Measurements from ENCODE around the gene DKKL1.
"Not testable (repeated sequence)": the region's sequence is repeated elsewhere in the genome, so short reads cannot be mapped to it uniquely, and the experiment has no call there.

DKKL1 gene

GRCh38 chr19:49363268-49364082, at the start of gene DKKL1:
Gene DKKL1, plus strand, starts transcription at chr19:49363877. Its CDS starts 122 bp downstream, at chr19:49363999.
- Histone ChIP-seq H3K9me3 (ENCODE audit: control insufficient read depth in 1 of 2, low read length in 2 of 2) (no peaks in the 10 kb centered on the region), H3K36me3 (ENCODE audit: control insufficient read depth in 1 of 2, insufficient read depth in 2 of 2, low read length in 2 of 2) (peaks cover 0 to 4% of the 10 kb centered on the region in 2 donors), H3K27ac (ENCODE audit: low read length) (peak within 1 kb of the TSS; percentile 58), H3K4me1 (ENCODE audit: control insufficient read depth in 1 of 2, insufficient read depth in 2 of 2, low read length in 2 of 2) (peaks cover 0 to 13% of the 10 kb centered on the region in 2 donors), H3K4me3 (ENCODE audit: low read depth in 1 of 2, low read length in 2 of 2) (peak within 1 kb of the TSS; percentile 70 to 80), H3K27me3 (ENCODE audit: low read depth, low read length) (no peaks in the 10 kb centered on the region)

DNA sequence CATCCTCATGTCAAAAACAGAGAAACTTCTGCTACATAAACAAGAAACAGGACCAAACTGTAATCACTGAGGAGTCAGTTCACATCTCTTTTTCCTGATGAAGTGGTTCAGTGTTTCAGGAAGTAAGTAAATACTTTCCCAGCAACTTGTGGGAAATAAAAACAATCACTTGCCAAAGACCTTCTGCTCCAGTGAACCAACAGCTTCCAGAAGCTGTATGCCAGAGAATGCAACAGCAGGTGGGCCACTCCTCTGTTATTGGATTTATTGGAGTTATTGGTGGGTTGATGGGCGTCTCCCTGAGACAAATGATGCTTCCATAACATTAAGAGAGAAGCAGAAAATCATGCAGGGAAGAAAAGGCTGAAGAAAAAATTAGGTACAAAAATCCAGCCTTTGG, 48.6 kb upstream of the DKKL1 start:
- no peak overlapping the region for H3K27ac ChIP-seq (ENCODE audit: low read length)
- peaks cover 9% of the 10 kb centered on the region in 2 donors for H3K9me3 ChIP-seq (ENCODE audit: control insufficient read depth in 1 of 2, low read length in 2 of 2)
- peaks cover 0 to 13% of the 10 kb centered on the region in 2 donors for H3K36me3 ChIP-seq (ENCODE audit: control insufficient read depth in 1 of 2, insufficient read depth in 2 of 2, low read length in 2 of 2)
- peaks cover 0 to 3% of the 10 kb centered on the region in 2 donors for H3K4me1 ChIP-seq (ENCODE audit: control insufficient read depth in 1 of 2, insufficient read depth in 2 of 2, low read length in 2 of 2)
- no peaks in the 10 kb centered on the region for H3K27me3 ChIP-seq (ENCODE audit: low read depth, low read length)
- H3K4me3 ChIP-seq (ENCODE audit: low read depth in 1 of 2, low read length in 2 of 2), result no peak overlapping the region

DNA sequence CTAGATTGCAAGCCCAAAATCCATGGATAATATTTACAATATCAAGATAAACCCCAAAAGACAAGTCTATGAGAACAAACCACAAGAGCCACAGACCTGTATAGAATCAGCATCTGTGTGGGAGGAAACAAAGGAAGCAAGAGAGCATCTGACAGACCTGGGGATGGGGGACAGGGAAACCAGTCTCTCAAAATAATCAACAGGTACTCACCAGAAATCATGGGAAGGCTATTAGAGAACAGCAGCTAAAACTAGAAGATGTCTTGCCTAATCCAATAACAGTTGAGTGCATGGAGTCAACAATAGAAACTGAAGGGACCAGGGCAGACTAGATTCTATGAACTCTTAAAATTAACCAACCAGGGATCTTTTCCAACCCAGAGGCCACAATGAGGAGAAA, 47.4 kb upstream of the DKKL1 start:
- H3K4me1 ChIP-seq (ENCODE audit: control insufficient read depth in 1 of 2, insufficient read depth in 2 of 2, low read length in 2 of 2), result peaks cover 0 to 3% of the 10 kb centered on the region in 2 donors
- peaks cover 0 to 3% of the 10 kb centered on the region in 2 donors for H3K36me3 ChIP-seq (ENCODE audit: control insufficient read depth in 1 of 2, insufficient read depth in 2 of 2, low read length in 2 of 2)
- H3K4me3 ChIP-seq (ENCODE audit: low read depth in 1 of 2, low read length in 2 of 2), result no peak overlapping the region
- H3K9me3 ChIP-seq (ENCODE audit: control insufficient read depth in 1 of 2, low read length in 2 of 2), result peaks cover 9 to 19% of the 10 kb centered on the region in 2 donors
- no peak overlapping the region for H3K27ac ChIP-seq (ENCODE audit: low read length)
- no peaks in the 10 kb centered on the region for H3K27me3 ChIP-seq (ENCODE audit: low read depth, low read length)

DNA sequence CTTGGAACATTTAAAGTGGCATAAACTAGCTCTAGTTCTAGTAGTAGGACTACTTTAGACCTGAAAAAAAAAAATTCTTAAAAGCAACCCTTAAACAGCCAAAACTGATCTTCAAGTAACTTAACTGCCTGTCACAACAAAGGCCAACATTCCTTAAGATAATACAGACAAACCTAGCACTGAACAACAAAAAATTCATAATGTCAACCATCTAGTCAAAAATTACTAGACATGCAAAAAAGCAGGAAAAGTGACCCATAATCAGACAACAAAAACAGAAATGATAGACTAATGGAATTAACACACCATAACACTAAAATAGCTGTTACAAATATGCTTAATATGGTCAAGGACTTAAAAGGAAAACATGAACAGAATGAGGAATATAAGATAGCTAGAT, 45.4 kb upstream of the DKKL1 start:
- Histone ChIP-seq H3K27ac (ENCODE audit: low read length) (no peak overlapping the region), H3K9me3 (ENCODE audit: control insufficient read depth in 1 of 2, low read length in 2 of 2) (peaks cover 9 to 24% of the 10 kb centered on the region in 2 donors), H3K36me3 (ENCODE audit: control insufficient read depth in 1 of 2, insufficient read depth in 2 of 2, low read length in 2 of 2) (peaks cover 0 to 7% of the 10 kb centered on the region in 2 donors), H3K4me3 (ENCODE audit: low read depth in 1 of 2, low read length in 2 of 2) (no peak overlapping the region), H3K27me3 (ENCODE audit: low read depth, low read length) (no peaks in the 10 kb centered on the region), H3K4me1 (ENCODE audit: control insufficient read depth in 1 of 2, insufficient read depth in 2 of 2, low read length in 2 of 2) (peaks cover 0 to 3% of the 10 kb centered on the region in 2 donors)

GRCh38 chr19:49324801-49325576, 38.7 kb upstream of the DKKL1 start, which contains the start of gene SLC6A16:
Gene SLC6A16, minus strand, starts transcription at chr19:49325191. Its CDS starts 13,844 bp downstream, at chr19:49311347.
- H3K9me3 ChIP-seq (ENCODE audit: control insufficient read depth in 1 of 2, low read length in 2 of 2), result peaks cover 0 to 15% of the 10 kb centered on the region in 2 donors
- H3K27me3 ChIP-seq (ENCODE audit: low read depth, low read length), result no peaks in the 10 kb centered on the region
- H3K27ac ChIP-seq (ENCODE audit: low read length), result no peak within 1 kb of the TSS
- H3K4me3 ChIP-seq (ENCODE audit: low read depth in 1 of 2, low read length in 2 of 2), result no peak within 1 kb of the TSS
- peaks cover 0 to 4% of the 10 kb centered on the region in 2 donors for H3K36me3 ChIP-seq (ENCODE audit: control insufficient read depth in 1 of 2, insufficient read depth in 2 of 2, low read length in 2 of 2)
- H3K4me1 ChIP-seq (ENCODE audit: control insufficient read depth in 1 of 2, insufficient read depth in 2 of 2, low read length in 2 of 2), result no peaks in the 10 kb centered on the region

- not testable (repeated sequence) for H3K36me3 ChIP-seq (ENCODE audit: control insufficient read depth in 1 of 2, insufficient read depth in 2 of 2, low read length in 2 of 2); H3K4me1 ChIP-seq (ENCODE audit: control insufficient read depth in 1 of 2, insufficient read depth in 2 of 2, low read length in 2 of 2); H3K27ac ChIP-seq (ENCODE audit: low read length); H3K4me3 ChIP-seq (ENCODE audit: low read depth in 1 of 2, low read length in 2 of 2); H3K27me3 ChIP-seq (ENCODE audit: low read depth, low read length)
- H3K9me3 ChIP-seq (ENCODE audit: control insufficient read depth in 1 of 2, low read length in 2 of 2), result peaks cover 0 to 11% of the 10 kb centered on the region in 2 donors
Observed at GRCh38 chr19:49325756-49326155, 37.9 kb upstream of the DKKL1 start.

GRCh38 chr19:49326165-49326704, 37.4 kb upstream of the DKKL1 start:
- Histone ChIP-seq H3K27me3 (ENCODE audit: low read depth, low read length) (no peaks in the 10 kb centered on the region), H3K36me3 (ENCODE audit: control insufficient read depth in 1 of 2, insufficient read depth in 2 of 2, low read length in 2 of 2) (peaks cover 0 to 4% of the 10 kb centered on the region in 2 donors), H3K27ac (ENCODE audit: low read length) (no peak overlapping the region)

DNA sequence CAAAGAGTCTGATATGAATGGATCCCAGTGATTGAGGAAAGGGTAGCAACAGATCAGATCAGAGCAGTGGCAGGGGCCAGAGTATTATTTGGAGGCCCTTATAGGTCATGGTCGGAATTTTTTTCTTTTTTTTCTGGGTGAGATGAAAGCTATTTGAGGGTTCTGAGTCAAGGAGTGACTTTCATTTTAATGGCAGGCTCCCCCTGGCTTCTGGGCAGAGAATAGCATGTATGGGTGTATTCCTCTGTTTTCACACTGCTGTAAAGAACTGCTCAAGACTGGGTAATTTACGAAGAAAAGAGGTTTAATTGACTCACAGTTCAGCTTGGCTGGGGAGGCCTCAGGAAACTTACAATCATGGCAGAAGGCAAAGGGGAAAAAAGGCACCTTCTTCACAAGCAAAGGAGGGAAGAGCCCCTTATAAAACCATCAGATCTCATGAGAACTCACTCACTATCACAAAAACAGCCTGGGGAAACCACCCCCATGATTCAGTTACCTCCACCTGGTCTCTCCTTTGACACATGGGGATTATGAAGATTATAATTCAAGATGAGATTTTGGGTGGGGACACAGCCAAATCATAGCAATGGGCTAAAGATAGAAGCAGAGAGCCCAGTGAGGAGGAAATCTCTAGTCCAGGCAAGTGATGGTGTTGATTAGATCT, 35.7 kb upstream of the DKKL1 start:
- Histone ChIP-seq H3K4me1 (ENCODE audit: control insufficient read depth in 1 of 2, insufficient read depth in 2 of 2, low read length in 2 of 2) (no peaks in the 10 kb centered on the region), H3K4me3 (ENCODE audit: low read depth in 1 of 2, low read length in 2 of 2) (no peak overlapping the region), H3K9me3 (ENCODE audit: control insufficient read depth in 1 of 2, low read length in 2 of 2) (peaks cover 0 to 1% of the 10 kb centered on the region in 2 donors), H3K36me3 (ENCODE audit: control insufficient read depth in 1 of 2, insufficient read depth in 2 of 2, low read length in 2 of 2) (no peaks in the 10 kb centered on the region), H3K27me3 (ENCODE audit: low read depth, low read length) (no peaks in the 10 kb centered on the region), H3K27ac (ENCODE audit: low read length) (no peak overlapping the region)

More at GRCh38 chr19:49326165-49326704, 37.4 kb upstream of the DKKL1 start:
- Histone ChIP-seq H3K4me1 (ENCODE audit: control insufficient read depth in 1 of 2, insufficient read depth in 2 of 2, low read length in 2 of 2) (no peaks in the 10 kb centered on the region), H3K4me3 (ENCODE audit: low read depth in 1 of 2, low read length in 2 of 2) (no peak overlapping the region), H3K9me3 (ENCODE audit: control insufficient read depth in 1 of 2, low read length in 2 of 2) (peaks cover 0 to 6% of the 10 kb centered on the region in 2 donors)

DNA sequence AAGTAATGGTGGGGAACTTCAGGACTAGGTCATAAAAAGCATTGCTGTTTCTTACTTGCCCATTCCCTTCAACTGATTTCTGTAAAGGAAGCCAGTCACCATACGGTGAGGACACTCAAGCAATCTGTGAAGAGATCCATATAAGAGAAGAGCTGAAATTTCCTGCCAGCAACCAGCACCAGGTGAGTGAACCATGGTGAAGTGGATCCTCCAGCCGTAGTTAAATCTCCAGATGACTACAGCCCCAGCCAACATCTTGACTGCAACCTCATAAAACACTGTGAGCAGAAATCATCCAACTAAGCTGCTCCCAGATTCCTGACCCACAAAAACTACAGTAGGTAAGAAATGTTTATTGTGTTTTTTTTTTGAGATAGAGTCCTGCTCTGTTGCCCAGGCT, 34.9 kb upstream of the DKKL1 start:
- Histone ChIP-seq H3K4me3 (ENCODE audit: low read depth in 1 of 2, low read length in 2 of 2) (no peak overlapping the region), H3K4me1 (ENCODE audit: control insufficient read depth in 1 of 2, insufficient read depth in 2 of 2, low read length in 2 of 2) (no peaks in the 10 kb centered on the region), H3K27ac (ENCODE audit: low read length) (no peak overlapping the region), H3K27me3 (ENCODE audit: low read depth, low read length) (no peaks in the 10 kb centered on the region), H3K9me3 (ENCODE audit: control insufficient read depth in 1 of 2, low read length in 2 of 2) (no peaks in the 10 kb centered on the region), H3K36me3 (ENCODE audit: control insufficient read depth in 1 of 2, insufficient read depth in 2 of 2, low read length in 2 of 2) (no peaks in the 10 kb centered on the region)

DNA sequence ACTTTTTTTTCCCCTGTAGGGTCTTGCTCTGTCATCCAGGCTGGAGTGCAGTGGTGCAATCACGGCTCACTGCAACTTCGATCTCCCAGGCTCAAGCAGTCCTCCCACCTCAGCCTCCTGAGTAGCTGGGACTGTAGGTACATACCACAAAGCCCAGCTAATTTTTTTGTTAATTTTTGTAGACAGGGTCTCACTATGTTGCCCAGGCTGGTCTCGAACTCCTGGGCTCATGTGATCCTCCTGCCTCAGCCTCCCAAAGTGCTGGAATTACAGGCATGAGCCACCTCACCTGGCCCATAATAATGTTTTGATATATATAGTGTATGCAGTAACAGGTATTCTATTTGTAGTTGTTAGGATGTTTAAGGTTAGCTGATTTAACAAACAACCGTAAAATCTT, 32.5 kb upstream of the DKKL1 start:
- not testable (repeated sequence) for H3K27me3 ChIP-seq (ENCODE audit: low read depth, low read length); H3K36me3 ChIP-seq (ENCODE audit: control insufficient read depth in 1 of 2, insufficient read depth in 2 of 2, low read length in 2 of 2); H3K4me1 ChIP-seq (ENCODE audit: control insufficient read depth in 1 of 2, insufficient read depth in 2 of 2, low read length in 2 of 2); H3K27ac ChIP-seq (ENCODE audit: low read length); H3K4me3 ChIP-seq (ENCODE audit: low read depth in 1 of 2, low read length in 2 of 2); H3K9me3 ChIP-seq (ENCODE audit: control insufficient read depth in 1 of 2, low read length in 2 of 2)

GRCh38 chr19:49331616-49332055, 32.0 kb upstream of the DKKL1 start:
- Histone ChIP-seq H3K4me1 (ENCODE audit: control insufficient read depth in 1 of 2, insufficient read depth in 2 of 2, low read length in 2 of 2) (no peaks in the 10 kb centered on the region), H3K9me3 (ENCODE audit: control insufficient read depth in 1 of 2, low read length in 2 of 2) (no peaks in the 10 kb centered on the region), H3K27ac (ENCODE audit: low read length) (no peak overlapping the region), H3K36me3 (ENCODE audit: control insufficient read depth in 1 of 2, insufficient read depth in 2 of 2, low read length in 2 of 2) (no peaks in the 10 kb centered on the region), H3K4me3 (ENCODE audit: low read depth in 1 of 2, low read length in 2 of 2) (no peak overlapping the region), H3K27me3 (ENCODE audit: low read depth, low read length) (no peaks in the 10 kb centered on the region)

Measured in muscle layer of duodenum (tissue), 2 donors.